Measurements from ENCODE around the gene FARSB.

FARSB gene

GRCh38 chr2:222656526-222657446 is 894 bp upstream of the FARSB start:
- no peak for DNase-seq

GRCh38 chr2:222653280-222653679 is 2.6 kb downstream of the FARSB start:
- DNase-seq, result no peak

- DNase-seq, result no peak
Measured at GRCh38 chr2:222652491-222653255, 3.2 kb downstream of the FARSB start.

DNA sequence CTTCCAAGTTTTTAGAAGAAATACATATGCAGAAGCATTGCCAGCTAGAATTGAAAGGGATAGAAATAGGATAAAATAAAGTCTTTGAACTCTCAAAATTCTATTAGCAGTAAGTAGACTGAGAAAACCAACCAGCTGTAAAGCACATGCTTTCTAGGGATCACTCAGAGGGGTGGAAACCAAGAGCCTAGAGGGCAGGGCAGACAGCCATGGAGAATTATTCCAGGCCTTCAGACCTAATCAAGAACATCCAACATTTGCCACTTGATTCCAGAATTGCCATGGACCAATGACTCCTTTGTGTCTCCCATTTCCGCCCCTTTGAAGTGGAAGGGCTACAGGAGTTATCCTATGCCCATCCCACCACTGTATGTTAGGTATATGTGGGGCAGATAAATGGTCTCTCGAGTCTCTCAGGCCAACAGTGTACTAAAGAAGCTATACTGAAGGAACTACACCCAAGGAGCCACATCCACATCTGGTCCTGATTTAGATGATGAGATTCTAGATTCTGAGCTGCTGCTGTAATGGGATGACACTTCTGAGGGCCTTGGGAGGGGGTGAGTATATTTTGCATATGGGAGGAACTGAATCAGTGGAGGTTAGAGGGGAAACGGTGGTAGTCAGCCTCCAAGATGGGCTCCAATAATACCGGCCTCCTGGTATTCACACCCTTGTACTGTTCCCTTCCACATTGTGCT is 4.0 kb downstream of the FARSB start:
- no peak for DNase-seq

DNA sequence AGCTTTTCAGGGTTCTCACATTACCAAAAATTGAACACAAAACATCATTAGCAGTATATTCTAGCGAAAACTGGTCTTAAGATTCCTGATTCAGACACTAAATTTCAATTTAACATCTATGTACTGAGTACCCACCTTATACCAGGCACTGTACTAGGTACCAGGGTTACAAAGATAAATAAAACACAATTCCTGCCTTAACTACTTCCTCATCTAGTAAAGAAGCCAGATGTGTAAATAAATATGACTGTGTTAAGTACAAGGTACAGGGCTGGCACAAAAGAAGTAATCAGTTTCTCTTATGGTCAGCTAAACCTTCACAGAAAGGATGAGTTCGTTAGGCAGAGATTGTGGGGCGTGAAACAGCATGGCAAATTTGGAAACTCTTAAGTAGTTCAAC is 6.1 kb downstream of the FARSB start:
- no peak for DNase-seq

GRCh38 chr2:222646008-222646407 is 9.9 kb downstream of the FARSB start:
- no peak for DNase-seq

DNA sequence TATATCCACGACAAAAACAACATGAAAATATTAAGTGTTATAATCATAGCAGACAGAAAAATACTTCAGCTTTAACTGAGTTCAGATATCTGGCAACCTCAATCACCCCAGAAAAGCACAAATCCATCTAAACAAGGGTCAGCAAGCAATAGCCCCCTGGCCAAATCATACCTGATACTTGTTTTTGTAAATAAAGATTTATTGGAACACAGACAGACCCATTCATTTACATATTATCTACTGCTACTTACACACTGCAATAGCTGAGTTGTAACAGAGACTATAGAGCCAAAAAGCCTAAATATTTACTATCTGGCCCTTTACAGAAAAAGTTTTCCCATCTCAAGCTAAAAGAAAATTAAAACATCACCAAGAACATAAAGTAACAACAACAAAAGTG is 12.8 kb downstream of the FARSB start:
- no peak for DNase-seq

- DNase-seq, result no peak
Measured at GRCh38 chr2:222641336-222641735, 14.6 kb downstream of the FARSB start.

DNA sequence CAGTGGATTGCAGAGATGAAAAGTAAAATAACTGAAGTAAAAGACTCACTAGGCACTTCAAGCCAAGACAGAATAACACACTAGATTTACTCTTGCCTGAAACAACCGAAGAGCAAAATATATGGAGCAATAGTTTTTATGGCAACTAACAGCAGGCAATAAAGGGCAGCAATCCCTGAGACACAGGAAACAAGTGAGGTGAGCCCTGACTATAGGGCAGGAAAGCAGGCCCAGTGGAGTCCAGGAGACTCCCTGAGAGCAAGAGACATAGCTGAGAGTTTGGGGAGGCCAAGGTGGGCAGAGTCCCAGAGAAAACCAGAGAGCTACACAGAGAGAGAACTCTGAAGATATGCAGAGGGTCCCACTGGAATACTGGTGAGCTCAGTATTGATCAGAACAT is 18.8 kb downstream of the FARSB start:
- DNase-seq, result no peak

- DNase-seq, result no peak
Measured at GRCh38 chr2:222635295-222635694, 20.6 kb downstream of the FARSB start.

DNA sequence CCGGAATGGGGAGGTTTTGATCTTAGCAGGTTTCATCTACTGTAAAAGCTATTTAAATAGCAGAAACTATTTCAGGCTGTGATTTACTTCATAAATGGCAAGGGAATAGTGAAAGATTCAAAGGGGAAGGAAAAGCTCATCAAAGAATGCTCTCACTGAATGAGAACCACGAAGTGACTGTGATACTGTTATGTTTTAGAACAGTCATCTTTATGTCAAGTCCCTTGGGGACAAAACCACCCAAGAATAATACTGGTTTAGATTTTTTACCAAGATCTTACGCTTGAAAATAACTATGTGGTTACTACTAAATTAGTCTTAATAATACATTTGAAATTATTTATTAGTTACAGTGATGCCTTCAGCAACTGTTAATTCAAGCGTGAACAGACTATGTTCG is 28.1 kb downstream of the FARSB start:
- DNase-seq, result no peak

- no peak for DNase-seq
Measured at GRCh38 chr2:222623756-222624309, 32.1 kb downstream of the FARSB start.

DNA sequence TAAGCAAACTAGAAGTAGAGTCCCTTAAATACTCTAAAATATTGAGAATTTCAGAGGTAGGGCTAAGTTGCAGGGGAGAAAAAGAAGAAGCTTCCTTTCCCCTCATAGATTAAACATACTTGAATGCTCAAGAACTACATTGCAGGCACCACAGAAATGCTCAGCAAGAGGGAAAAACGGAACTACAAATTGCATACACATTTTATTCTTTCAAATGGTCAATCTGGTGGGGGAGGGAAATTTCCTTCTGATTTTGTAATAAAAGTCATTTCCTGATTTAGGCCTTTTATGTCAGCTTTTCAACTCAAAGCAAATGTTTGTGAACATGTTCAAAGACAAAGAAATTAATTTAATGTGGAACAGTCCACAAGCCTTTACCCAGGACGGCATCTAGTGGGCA is 33.0 kb downstream of the FARSB start:
- no peak for DNase-seq

- no peak for DNase-seq
Measured at GRCh38 chr2:222621893-222622292, 34.0 kb downstream of the FARSB start.

- DNase-seq, result no peak
Measured at GRCh38 chr2:222615320-222615719, 40.6 kb downstream of the FARSB start.

DNA sequence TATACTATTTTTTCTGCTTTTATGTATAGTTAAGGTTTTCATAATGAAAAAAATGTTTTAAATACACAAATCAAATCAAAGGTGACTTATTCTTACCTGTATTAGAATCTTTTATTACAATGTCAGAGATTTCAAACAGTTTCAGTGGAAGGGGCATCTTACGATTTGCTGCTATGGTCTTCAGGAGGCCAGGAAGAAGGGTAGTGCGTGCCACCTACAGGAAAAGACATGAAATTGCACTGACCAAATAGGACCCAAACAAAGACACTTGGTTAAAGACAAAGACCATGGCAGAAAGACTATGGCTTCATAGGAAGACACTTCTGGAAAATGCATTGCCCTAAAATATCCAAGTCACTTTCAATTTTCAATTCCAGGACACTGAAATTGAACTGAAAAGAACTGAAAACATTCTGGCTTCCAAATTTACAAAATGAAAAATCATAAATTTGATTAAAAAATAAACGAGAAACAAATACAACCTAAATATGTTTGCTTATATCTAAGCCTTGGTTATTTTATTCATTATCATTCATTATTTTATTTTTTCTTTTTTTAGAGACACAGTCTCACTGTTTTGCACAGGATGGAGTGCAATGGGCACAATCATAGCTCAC is 42.1 kb downstream of the FARSB start:
- DNase-seq, result no peak

GRCh38 chr2:222611684-222612083 is 44.2 kb downstream of the FARSB start:
- no peak for DNase-seq

DNA sequence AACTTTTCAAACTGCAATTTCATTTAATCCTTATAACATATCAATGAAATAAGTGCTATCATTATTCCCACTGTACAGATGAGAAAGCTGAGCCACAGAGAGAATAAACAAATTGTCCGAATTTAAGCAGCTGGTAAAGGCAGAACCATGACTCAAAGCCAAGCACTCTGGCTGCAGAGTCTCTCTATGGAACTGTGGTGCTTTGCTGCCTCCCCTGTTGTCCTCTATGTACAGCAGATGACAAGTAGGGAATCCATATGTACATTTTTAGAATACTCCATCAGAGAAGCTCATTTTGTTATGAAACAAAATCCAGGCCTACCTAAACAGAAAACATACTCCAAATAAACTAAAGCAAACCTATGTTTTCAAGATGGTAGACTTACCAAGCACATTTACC is 45.1 kb downstream of the FARSB start:
- no peak for DNase-seq

DNA sequence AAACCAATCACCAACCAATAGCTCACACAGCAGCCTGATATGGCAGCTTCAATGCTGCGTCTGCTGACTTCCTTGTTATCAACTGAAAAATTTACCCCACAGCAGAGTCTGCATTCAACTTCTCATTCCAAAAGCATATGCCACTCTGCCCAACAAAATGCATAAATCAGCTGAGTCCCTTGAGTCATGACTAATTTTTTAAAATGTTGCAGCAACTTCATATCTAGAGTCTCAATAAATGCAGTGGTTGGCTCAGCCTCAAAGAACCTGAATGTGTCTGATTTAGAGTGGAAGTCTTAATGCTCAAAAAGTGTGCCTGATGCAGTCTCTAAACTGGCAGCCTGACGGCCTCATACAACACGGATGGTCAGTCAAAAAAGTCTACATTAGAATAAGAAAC is 46.5 kb downstream of the FARSB start:
- no peak for DNase-seq

DNA sequence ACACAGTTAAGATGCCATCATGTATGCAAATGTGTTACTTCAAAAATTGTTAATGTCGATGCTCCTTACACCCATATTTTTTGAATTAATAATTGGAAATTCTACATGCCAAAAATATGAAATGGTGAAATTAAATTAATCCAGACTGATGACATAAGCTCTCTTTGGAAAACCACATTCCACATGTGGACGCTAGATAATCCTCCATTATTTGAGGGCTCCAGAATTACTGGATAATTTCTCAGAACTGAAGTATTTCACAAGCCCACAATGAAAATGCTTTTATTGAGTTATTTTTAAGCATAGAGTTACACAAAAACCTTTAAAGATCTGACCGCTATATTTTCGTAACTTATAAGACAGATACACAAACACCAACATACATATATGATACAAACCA is 47.8 kb downstream of the FARSB start:
- DNase-seq, result no peak

- no peak for DNase-seq
Measured at GRCh38 chr2:222606306-222606705, 49.6 kb downstream of the FARSB start.

DNA sequence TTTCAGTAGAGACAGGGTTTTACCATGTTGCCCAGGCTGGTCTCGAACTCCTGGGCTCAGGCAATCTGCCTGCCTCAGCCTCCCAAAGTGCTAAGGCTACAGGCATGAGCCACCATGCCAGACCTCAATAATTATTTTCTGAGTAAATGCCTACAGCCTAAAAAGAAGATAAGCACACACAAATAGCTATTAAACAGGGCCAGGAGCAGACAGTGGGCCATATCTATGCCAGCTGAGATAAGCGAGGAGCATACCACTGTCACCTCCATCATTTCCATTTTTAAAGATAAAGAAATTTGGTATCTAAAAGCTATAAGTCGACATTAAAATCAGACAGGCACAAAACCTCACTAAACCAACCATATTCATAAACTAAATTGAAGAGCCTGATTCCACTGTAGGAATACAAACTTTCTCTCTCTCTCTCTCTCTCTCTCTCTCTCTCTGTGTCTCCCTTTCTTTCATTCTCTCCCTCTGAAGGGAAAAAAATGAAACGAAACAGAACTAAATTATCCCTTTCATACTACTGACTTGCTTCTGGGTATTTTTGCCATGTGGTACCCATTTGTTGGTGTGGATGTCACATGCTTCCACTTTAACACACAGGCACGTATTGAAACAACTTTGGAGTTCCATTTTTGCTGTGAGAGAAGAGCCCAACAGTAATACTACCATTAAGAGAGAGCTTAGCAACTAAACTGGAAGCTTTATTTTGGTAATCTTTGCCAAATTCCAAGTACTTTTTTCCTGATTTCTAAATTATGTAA is 51.0 kb downstream of the FARSB start:
- no peak for DNase-seq
